SU-DHL-6 (cell line): ENCODE data around the gene LRP1.

Experiments used
- H2AFZ ChIP-seq: fragments of 200-600 bp; sonication (generic); 2 replicates; pipeline ENCODE4 v1.6.1; 2014; ENCODE audit warnings: low read depth, mild to moderate bottlenecking, moderate library complexity, mixed read lengths, antibody characterized with exemption, low read length; ENCODE audit not compliant: severe bottlenecking
- H3F3A ChIP-seq: fragments of 200-600 bp; shearing (Covaris generic); 2 replicates; pipeline ENCODE4 v1.6.0; 2016; ENCODE audit warnings: antibody characterized with exemption, mild to moderate bottlenecking; ENCODE audit not compliant: insufficient read depth
- H3K27ac ChIP-seq: fragments of 200-600 bp; sonication (generic); 2 replicates; pipeline ENCODE4 v1.5.1; 2016; ENCODE audit warnings: low read depth, mild to moderate bottlenecking, low read length, moderate library complexity, mixed read lengths
- H3K27me3 ChIP-seq: fragments of 200-600 bp; sonication (generic), shearing (Covaris generic); 2 replicates; pipeline ENCODE4 v1.6.0; 2014; ENCODE audit warnings: mild to moderate bottlenecking, low read length
- H3K36me3 ChIP-seq: fragments of 200-600 bp; sonication (generic); 2 replicates; pipeline ENCODE4 v1.6.1; 2014; ENCODE audit warnings: mild to moderate bottlenecking, low read length, mixed read lengths
- H3K4me2 ChIP-seq: fragments of 300-600, 200-600 bp; shearing (Covaris generic), sonication (generic); 2 replicates; pipeline ENCODE4 v1.6.0; 2014; ENCODE audit warnings: low read length, low read depth, mild to moderate bottlenecking; ENCODE audit not compliant: poor library complexity, severe bottlenecking
- H3K4me3 ChIP-seq: fragments of 200-600 bp; sonication (generic); 2 replicates; pipeline ENCODE4 v1.5.1; 2014; ENCODE audit warnings: antibody characterized with exemption, low read length, mild to moderate bottlenecking, mixed read lengths; ENCODE audit not compliant: insufficient read depth, poor library complexity, severe bottlenecking
- H3K79me2 ChIP-seq: fragments of 200-600 bp; sonication (generic); 2 replicates; pipeline ENCODE4 v1.6.1; 2014; ENCODE audit warnings: mild to moderate bottlenecking, low read length, moderate library complexity; ENCODE audit not compliant: insufficient read depth
- H3K9ac ChIP-seq: fragments of 200-600 bp; sonication (generic); 2 replicates; pipeline ENCODE4 v1.7.0; 2014; ENCODE audit warnings: mild to moderate bottlenecking, low read length
- H3K9me2 ChIP-seq: fragments of 200-600 bp; sonication (generic); replicated peaks from 2 replicates; pipeline ENCODE4 v1.6.1; 2014; ENCODE audit warnings: low read length; ENCODE audit not compliant: insufficient read depth
- H3K9me3 ChIP-seq: fragments of 200-600 bp; sonication (generic); 2 replicates; pipeline ENCODE4 v1.6.1; 2014; ENCODE audit warnings: low read length, mixed read lengths; ENCODE audit not compliant: insufficient read depth
- H4K20me1 ChIP-seq: fragments of 200-600 bp; sonication (generic); 2 replicates; pipeline ENCODE4 v1.6.1; 2014; ENCODE audit warnings: low read depth, mild to moderate bottlenecking, antibody characterized with exemption, low read length, moderate library complexity, mixed read lengths
- CTCF ChIP-seq: fragments of 200-600 bp; sonication (generic); IDR thresholded peaks from one replicate; pipeline ENCODE4 v1.5.1; 2017; ENCODE audit warnings: antibody characterized with exemption, mild to moderate bottlenecking, low read length, moderate library complexity; ENCODE audit not compliant: insufficient read depth, poor library complexity, severe bottlenecking
- EZH2phosphoT487 ChIP-seq: fragments of 200-600 bp; sonication (generic), shearing (Covaris generic); conservative IDR thresholded peaks from 2 replicates; pipeline ENCODE4 v1.6.1; 2018; ENCODE audit warnings: mild to moderate bottlenecking, antibody characterized with exemption, low read length, moderate library complexity, mixed read lengths

LRP1 gene

GRCh38 chr12:57188090-57188425, 59.8 kb downstream of the LRP1 start:
- Histone ChIP-seq H3K27me3 (no peaks in the 10 kb centered on the region), H3K79me2 (no peaks in the 10 kb centered on the region), H3K9me3 (no peaks in the 10 kb centered on the region), H3K4me3 (no peak overlapping the region), H3K27ac (no peak overlapping the region), H3K9me2 (no peaks in the 10 kb centered on the region), H4K20me1 (no peaks in the 10 kb centered on the region), H3K9ac (no peak overlapping the region), H3K4me2 (no peak overlapping the region), H2AFZ (no peak overlapping the region), H3F3A (no peaks in the 10 kb centered on the region), H3K36me3 (no peaks in the 10 kb centered on the region)
- TF ChIP-seq EZH2phosphoT487 (no peak), CTCF (no peak)

- no peaks in the 10 kb centered on the region for H3K36me3 ChIP-seq
- no peaks in the 10 kb centered on the region for H3F3A ChIP-seq
- H3K27ac ChIP-seq = no peak overlapping the region
- H3K27me3 ChIP-seq = no peaks in the 10 kb centered on the region; the same call in 1 of the 2 replicates
- H3K9ac ChIP-seq = no peak overlapping the region
- no peak for TF ChIP-seq CTCF
- no peak for TF ChIP-seq EZH2phosphoT487
- H4K20me1 ChIP-seq = no peaks in the 10 kb centered on the region
- no peak overlapping the region for H3K4me3 ChIP-seq
- H3K9me2 ChIP-seq = no peaks in the 10 kb centered on the region
- H3K9me3 ChIP-seq = no peaks in the 10 kb centered on the region
- H3K4me2 ChIP-seq = no peak overlapping the region
- no peak overlapping the region for H2AFZ ChIP-seq
- no peaks in the 10 kb centered on the region for H3K79me2 ChIP-seq
These were observed 61.8 kb downstream of the LRP1 start for GRCh38 chr12:57190037-57190436.

GRCh38 chr12:57190821-57191220, 62.5 kb downstream of the LRP1 start:
- H3F3A ChIP-seq = no peaks in the 10 kb centered on the region
- TF ChIP-seq EZH2phosphoT487 = no peak
- H4K20me1 ChIP-seq = no peaks in the 10 kb centered on the region
- H3K9ac ChIP-seq = no peak overlapping the region
- H3K27me3 ChIP-seq = no peaks in the 10 kb centered on the region; the same call in 1 of the 2 replicates
- H3K36me3 ChIP-seq = no peaks in the 10 kb centered on the region
- no peak overlapping the region for H3K4me2 ChIP-seq
- H3K4me3 ChIP-seq = no peak overlapping the region
- H2AFZ ChIP-seq = no peak overlapping the region
- H3K9me2 ChIP-seq = no peaks in the 10 kb centered on the region
- H3K27ac ChIP-seq = no peak overlapping the region
- H3K79me2 ChIP-seq = no peaks in the 10 kb centered on the region
- H3K9me3 ChIP-seq = no peaks in the 10 kb centered on the region

GRCh38 chr12:57191410-57191809, 63.1 kb downstream of the LRP1 start:
- H3K4me3 ChIP-seq = no peak overlapping the region
- H3K9me3 ChIP-seq = no peaks in the 10 kb centered on the region
- no peaks in the 10 kb centered on the region for H3K9me2 ChIP-seq
- H3K79me2 ChIP-seq = no peaks in the 10 kb centered on the region
- H4K20me1 ChIP-seq = no peaks in the 10 kb centered on the region
- no peaks in the 10 kb centered on the region for H3K36me3 ChIP-seq
- no peak overlapping the region for H3K4me2 ChIP-seq
- H3K27me3 ChIP-seq = no peaks in the 10 kb centered on the region; the same call in 1 of the 2 replicates
- H2AFZ ChIP-seq = no peak overlapping the region
- no peak overlapping the region for H3K27ac ChIP-seq
- no peak for TF ChIP-seq EZH2phosphoT487
- H3K9ac ChIP-seq = no peak overlapping the region
- H3F3A ChIP-seq = no peaks in the 10 kb centered on the region
